Heart left ventricle (tissue), 16 donors: Measurements from ENCODE around the gene IQCC. TPM values are rescaled to one million over a fixed set of nuclear protein-coding genes. Genes with fewer than 3 reads are reported as not detected.

Experiments
- ATAC-seq, 4 donors: fragments of 200-7000 bp; cut with Tn5 transposase; one replicate each; pipeline ENCODE4 v1.9.1; 2020 to 2022; ENCODE audit warnings: moderate library complexity in 4 of 4, mild to moderate bottlenecking in 3 of 4, moderate number of reproducible peaks in 1 of 4
- DNase-seq, 5 donors: peaks; one replicate each; pipeline ENCODE4 v3.0.0-alpha.2; 2020
- H3K27ac ChIP-seq, 12 donors: fragments of 200-600 bp; sonication (generic) in 4 of 12; one replicate each; pipeline versions ENCODE4 v1.5.0 to v1.8.0; 2016 to 2022; ENCODE audit warnings: mild to moderate bottlenecking in 2 of 12
- H3K27me3 ChIP-seq, 9 donors: fragments of 200-600 bp; sonication (generic) in 2 of 9; one replicate each; pipeline versions ENCODE4 v1.5.1 to v1.8.0; 2016 to 2022; ENCODE audit warnings: mild to moderate bottlenecking in 3 of 9
- H3K36me3 ChIP-seq, 9 donors: fragments of 200-600 bp; sonication (generic) in 2 of 9; one replicate each; pipeline versions ENCODE4 v1.5.0 to v1.8.0; 2018 to 2022; ENCODE audit warnings: mild to moderate bottlenecking in 2 of 9
- H3K4me1 ChIP-seq, 12 donors: fragments of 200-600 bp; sonication (generic) in 4 of 12; one replicate each; pipeline versions ENCODE4 v1.5.0 to v1.8.0; 2016 to 2022; ENCODE audit warnings: mild to moderate bottlenecking in 3 of 12
- H3K4me3 ChIP-seq, 12 donors: fragments of 200-600 bp; sonication (generic) in 4 of 12; one replicate each; pipeline versions ENCODE4 v1.5.0 to v1.8.0; 2017 to 2022; ENCODE audit warnings: mild to moderate bottlenecking in 9 of 12, moderate library complexity in 4 of 12
- H3K9me3 ChIP-seq, 12 donors: fragments of 200-600 bp; sonication (generic) in 4 of 12; one replicate each; pipeline versions ENCODE4 v1.5.0 to v1.8.0; 2016 to 2022; ENCODE audit warnings: mild to moderate bottlenecking in 1 of 12
- CTCF ChIP-seq, 12 donors: fragments of 200-600 bp; sonication (generic) in 4 of 12; IDR thresholded peaks; one replicate each; pipeline versions ENCODE4 v1.5.0 to v1.8.0; 2018 to 2022; ENCODE audit warnings: antibody characterized with exemption in 12 of 12, mild to moderate bottlenecking in 5 of 12
- POLR2A ChIP-seq, 2 donors: fragments of 450-650 bp; IDR thresholded peaks; one replicate each; pipeline ENCODE4 v1.6.1; 2017; ENCODE audit warnings: antibody characterized with exemption in 2 of 2, mild to moderate bottlenecking in 2 of 2, moderate library complexity in 2 of 2
- WGBS, 4 donors: extraction: QIAGEN DNeasy Blood & Tissue Kit in 2 of 4; methylation state at CpG; one replicate each; pipeline versions ENCODE4 v1.1.5 to v1.1.7; 2013 to 2018; 5-methylcytosine and 5-hydroxymethylcytosine counted together
- intact Hi-C, 10 donors: fragments of 100-400 bp; cut with DNase I; formaldehyde crosslinking; loops; one replicate each; pipeline versions ENCODE4 v1.11.1 to v1.14.2; 2022
- polyA plus RNA-seq, 2 donors: library from polyadenylated mRNA; stranded (reverse); fragments of 200-250 nt; gene quantifications; one replicate each; pipeline ENCODE4 v1.2.3, GENCODE V29; 2013
- total RNA-seq, 9 donors: library from RNA; depleted of rRNA in 2 of 9; stranded (reverse); fragments of >200 nt in 2 of 9; fragmentation: NEBNext Ultra II Directional in 3 of 9; extraction: Animal tissue kit (Norgen Biotek cat#: 25700) in 3 of 9; gene quantifications; one replicate each; pipeline versions ENCODE4 v1.1.0 to v1.2.4, GENCODE V29; 2016 to 2023
- donor health status: ischemic (EF 13 %, LVEDD 7.1; RV severe dilation, severe dysfunction).
- donor health status: healthy with polysubstance abuse.
- donor health status: DM: no; HTN: yes; CAD: no.
- donor health status: DM: no; HTN: no; CAD: no.
- donor health status: ischemic (EF 25% LVEDD 6.9; RV normal size, moderate dysfunction).
- donor health status: ischemic (EF 25% LVEDD 5.7; RV mildly dilated, moderate dysfunction).
- donor health status: healthy.
- donor health status: DM: yes; HTN: yes; CAD: no.
- donor health status: ischemic (EF 35%, LVEDD 5.7; RV mildly dilated, moderate dysfunction).
- donor health status: nonischemic (EF 11% LVEDD 7.7; RV severe dilation, severe dysfunction).
- donor health status: DM: yes; HTN: yes; CAD: no.
- donor health status: PGD.
- donor health status: ischemic (EF 29% LVEDD 5.4; RV normal size, mild dysfunction).
- donor health status: nonischemic (EF 23%, LVEDD 6.1; RV moderate dilation, normal function).

IQCC gene
- total and polyA plus RNA-seq, 11 donors = 0.56 to 1.9 (median 0.75) TPM

GRCh38 chr1:32198237-32199042, 7.0 kb upstream of the IQCC start:
- peaks cover 5 to 48% (median 24%) of the 10 kb centered on the region in 12 donors for H3K4me1 ChIP-seq
- DNase-seq (no peak), ATAC-seq (no peak)
- peak overlapping the region in 4 of 12 donors; percentile 89 to 93 (median 90) for H3K27ac ChIP-seq
- intact Hi-C loops = no loop called here
- 90 to 96% (median 93%) methylated on average over 3 of the region's 3 CpGs for WGBS, 4 donors
- peaks cover 2 to 52% (median 47%) of the 10 kb centered on the region in 9 donors for H3K36me3 ChIP-seq
- no peak for TF ChIP-seq CTCF (IDR thresholded peaks at IDR 0.05)
- TF ChIP-seq POLR2A (IDR thresholded peaks at IDR 0.05) = no peak
- no peak overlapping the region for H3K4me3 ChIP-seq
- H3K27me3 ChIP-seq = no peaks in the 10 kb centered on the region
- H3K9me3 ChIP-seq = no peaks in the 10 kb centered on the region

- TF ChIP-seq POLR2A (IDR thresholded peaks at IDR 0.05) (no peak), CTCF (IDR thresholded peaks at IDR 0.05) (no peak)
- intact Hi-C loops = no loop called here
- ATAC-seq (no peak), DNase-seq (no peak)
- H3K27ac ChIP-seq = peak overlapping the region in 10 of 12 donors; percentile 78 to 93 (median 86)
- peak overlapping the region in 3 of 12 donors; percentile 70 to 76 (median 71) for H3K4me3 ChIP-seq
- H3K9me3 ChIP-seq = no peaks in the 10 kb centered on the region
- peaks cover 5 to 48% (median 24%) of the 10 kb centered on the region in 12 donors for H3K4me1 ChIP-seq
- no peaks in the 10 kb centered on the region for H3K27me3 ChIP-seq
- H3K36me3 ChIP-seq = peaks cover 2 to 47% (median 39%) of the 10 kb centered on the region in 9 donors
- WGBS, 4 donors = 52 to 66% (median 55%) methylated on average over 4 of the region's 4 CpGs
These were observed 6.3 kb upstream of the IQCC start for GRCh38 chr1:32199043-32199716.

GRCh38 chr1:32199717-32200072, 5.8 kb upstream of the IQCC start:
- H3K36me3 ChIP-seq = peaks cover 2 to 42% (median 34%) of the 10 kb centered on the region in 9 donors
- peak overlapping the region in 10 of 12 donors; percentile 39 to 78 (median 69) for H3K4me3 ChIP-seq
- 23 to 39% (median 32%) methylated on average over 5 to 6 of the region's 6 CpGs for WGBS, 4 donors
- H3K27ac ChIP-seq = peak overlapping the region in 11 of 12 donors; percentile 78 to 93 (median 87)
- H3K27me3 ChIP-seq = no peaks in the 10 kb centered on the region
- H3K4me1 ChIP-seq = peaks cover 5 to 49% (median 24%) of the 10 kb centered on the region in 12 donors
- H3K9me3 ChIP-seq = no peaks in the 10 kb centered on the region
- ATAC-seq (peak; percentile 55 to 73 (median 67)), DNase-seq (peak; percentile 70 to 90 (median 77))
- TF ChIP-seq CTCF (IDR thresholded peaks at IDR 0.05) (no peak), POLR2A (IDR thresholded peaks at IDR 0.05) (no peak)
- intact Hi-C loops = loop anchor here in 1 of 10 donors (2.0 kb wide), 1 partner anchor 19 kb away; no protein-coding TSS in a partner anchor
